ENCODE results near the gene DNAJC3. TPM values are rescaled to one million over a fixed set of nuclear protein-coding genes. Genes with fewer than 3 reads are reported as not detected.
"Not testable (repeated sequence)": the region's sequence is repeated elsewhere in the genome, so short reads cannot be mapped to it uniquely, and the experiment has no call there.

Gene DNAJC3
- total RNA-seq, 1 experiment from 2014 or later: 22.5 TPM

DNA sequence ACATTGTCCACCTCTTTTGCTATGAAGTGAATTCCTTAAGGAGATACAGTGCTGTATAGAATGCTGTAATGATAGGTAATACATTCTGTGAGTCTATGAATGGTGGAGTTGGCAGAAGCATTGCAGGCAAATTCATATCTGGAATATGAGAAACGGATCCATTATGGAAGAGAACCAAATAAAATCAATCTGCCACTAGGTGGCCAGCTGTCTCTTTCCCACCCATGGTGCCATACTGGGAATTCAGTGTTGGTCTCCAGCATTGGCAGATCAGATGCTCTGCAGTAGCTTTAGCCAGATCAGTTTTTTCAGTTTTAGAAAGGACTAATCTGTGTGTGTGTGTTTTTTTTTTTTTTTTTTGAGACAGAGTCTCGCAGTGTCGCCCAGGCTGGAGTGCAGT, 27.6 kb downstream of the DNAJC3 start:
- peaks cover 4% of the 10 kb centered on the region for H3K36me3 ChIP-seq
- DNase-seq: no peak
- H3K27me3 ChIP-seq: no peaks in the 10 kb centered on the region
- no peaks in the 10 kb centered on the region for H3K9me3 ChIP-seq
- no peak overlapping the region for H3K4me3 ChIP-seq

DNA sequence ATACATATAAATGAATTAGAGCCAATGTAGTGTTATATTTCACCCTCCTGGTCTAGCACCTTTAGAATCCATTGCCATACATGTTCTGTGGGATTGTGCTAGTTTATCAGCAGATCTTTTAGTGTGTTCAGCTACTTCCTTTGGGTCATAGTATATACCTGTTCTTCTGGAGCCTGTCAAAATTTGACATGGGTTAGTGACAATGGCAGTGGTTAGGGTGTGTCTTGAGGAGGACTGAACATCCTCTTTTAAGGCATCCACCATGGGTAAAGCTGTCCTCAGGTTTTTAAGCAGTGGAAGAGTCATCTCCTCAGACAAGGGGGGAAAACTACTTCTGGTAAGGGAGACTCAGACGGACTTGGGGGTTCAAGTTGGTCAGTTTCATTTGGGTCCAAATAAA, 29.4 kb downstream of the DNAJC3 start:
- no peaks in the 10 kb centered on the region for H3K9me3 ChIP-seq

DNA sequence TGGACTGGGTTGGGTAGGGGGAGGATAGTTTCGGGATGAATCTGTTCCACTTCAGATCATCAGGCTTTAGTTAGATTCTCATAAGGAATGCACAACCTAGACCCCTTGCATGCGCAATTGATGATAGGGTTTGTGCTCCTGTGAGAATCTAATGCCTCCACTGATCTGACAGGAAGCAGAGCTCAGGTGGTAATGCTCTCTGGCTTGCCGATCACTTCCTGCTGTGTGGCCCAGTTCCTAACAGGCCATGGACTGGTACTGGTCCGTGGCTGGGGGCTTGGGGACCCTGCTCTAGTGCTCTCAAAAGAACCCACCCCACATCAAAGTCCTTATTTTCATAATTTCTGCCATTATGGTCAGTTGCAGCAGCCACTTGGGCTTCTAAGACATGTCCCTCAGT, 30.1 kb downstream of the DNAJC3 start:
- no peak for DNase-seq

More for the DNA sequence above, 29.4 kb downstream of the DNAJC3 start:
- Histone ChIP-seq H3K36me3 (peaks cover 20% of the 10 kb centered on the region), H3K4me3 (no peak overlapping the region), H3K27me3 (no peaks in the 10 kb centered on the region)
- no peak for DNase-seq

DNA sequence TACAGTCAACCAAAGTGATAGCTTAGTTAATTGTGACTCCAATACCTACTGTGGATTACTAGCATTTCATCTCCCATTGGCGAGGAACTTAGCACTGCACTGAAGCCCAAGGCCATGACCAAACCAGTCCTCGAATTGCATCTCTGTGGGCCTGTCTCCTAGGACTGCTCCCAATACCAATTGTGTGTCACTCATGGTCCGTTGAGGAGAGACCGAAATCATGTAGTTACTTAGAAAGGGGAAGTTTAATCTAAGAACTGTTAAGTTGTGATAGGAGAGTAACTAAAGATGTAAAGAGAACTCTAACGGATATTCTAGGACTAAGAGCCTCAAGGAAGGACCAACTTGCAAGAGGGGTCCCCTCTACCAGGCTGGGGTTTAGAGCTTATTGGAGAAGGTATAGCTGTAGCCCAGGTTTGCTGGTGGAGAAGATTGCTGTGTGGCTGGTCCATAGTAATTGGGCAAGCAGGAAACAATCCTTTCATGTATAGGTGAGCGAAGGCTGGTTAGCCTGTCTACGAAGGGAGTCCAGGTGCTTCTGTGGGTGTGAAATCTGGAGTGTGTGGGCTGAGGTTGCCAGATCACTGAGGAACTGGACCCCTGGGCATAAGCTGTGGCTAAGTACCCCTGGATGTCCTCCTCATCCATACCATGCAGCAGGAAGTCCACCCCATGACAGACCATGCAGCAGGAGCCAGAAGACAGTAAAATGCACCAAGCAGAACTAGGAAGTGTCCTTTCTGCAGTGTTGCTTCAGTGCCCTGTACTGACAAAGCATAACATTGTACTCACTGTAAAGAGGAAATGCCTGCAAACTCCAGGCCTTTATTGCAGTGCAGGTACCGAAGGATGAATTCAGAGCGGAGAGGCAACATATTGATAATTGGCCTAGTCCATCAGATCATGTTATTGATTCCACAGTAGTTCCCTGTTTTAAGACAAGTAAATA, 30.8 kb downstream of the DNAJC3 start:
- no peak overlapping the region for H3K4me3 ChIP-seq
- DNase-seq: no peak
- no peaks in the 10 kb centered on the region for H3K9me3 ChIP-seq
- no peaks in the 10 kb centered on the region for H3K27me3 ChIP-seq
- H3K36me3 ChIP-seq: peaks cover 31% of the 10 kb centered on the region

More for the DNA sequence above, 30.1 kb downstream of the DNAJC3 start:
- Histone ChIP-seq H3K9me3 (no peaks in the 10 kb centered on the region), H3K27me3 (no peaks in the 10 kb centered on the region), H3K4me3 (no peak overlapping the region), H3K36me3 (peaks cover 27% of the 10 kb centered on the region)

DNA sequence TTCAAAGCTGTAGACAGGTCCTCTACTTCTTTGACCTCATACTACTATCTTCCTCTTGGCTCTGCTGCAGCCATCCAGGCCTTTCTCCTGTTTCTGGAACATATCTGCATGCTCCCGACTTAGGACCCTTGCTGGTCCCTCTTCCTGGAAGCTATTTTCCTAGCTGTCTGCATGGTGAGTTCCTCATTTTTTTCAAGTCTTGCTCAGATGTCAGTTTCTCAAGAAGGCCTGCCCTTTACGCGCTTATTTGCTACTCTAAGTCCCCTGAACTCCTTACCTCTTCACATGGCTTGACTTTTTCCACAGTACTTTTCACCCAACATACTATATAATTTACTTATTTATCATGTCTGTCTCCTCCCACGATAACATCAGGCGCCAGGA, 31.4 kb downstream of the DNAJC3 start:
- Histone ChIP-seq H3K36me3 (peaks cover 38% of the 10 kb centered on the region), H3K4me3 (no peak overlapping the region), H3K9me3 (no peaks in the 10 kb centered on the region), H3K27me3 (no peaks in the 10 kb centered on the region)
- DNase-seq: no peak

DNA sequence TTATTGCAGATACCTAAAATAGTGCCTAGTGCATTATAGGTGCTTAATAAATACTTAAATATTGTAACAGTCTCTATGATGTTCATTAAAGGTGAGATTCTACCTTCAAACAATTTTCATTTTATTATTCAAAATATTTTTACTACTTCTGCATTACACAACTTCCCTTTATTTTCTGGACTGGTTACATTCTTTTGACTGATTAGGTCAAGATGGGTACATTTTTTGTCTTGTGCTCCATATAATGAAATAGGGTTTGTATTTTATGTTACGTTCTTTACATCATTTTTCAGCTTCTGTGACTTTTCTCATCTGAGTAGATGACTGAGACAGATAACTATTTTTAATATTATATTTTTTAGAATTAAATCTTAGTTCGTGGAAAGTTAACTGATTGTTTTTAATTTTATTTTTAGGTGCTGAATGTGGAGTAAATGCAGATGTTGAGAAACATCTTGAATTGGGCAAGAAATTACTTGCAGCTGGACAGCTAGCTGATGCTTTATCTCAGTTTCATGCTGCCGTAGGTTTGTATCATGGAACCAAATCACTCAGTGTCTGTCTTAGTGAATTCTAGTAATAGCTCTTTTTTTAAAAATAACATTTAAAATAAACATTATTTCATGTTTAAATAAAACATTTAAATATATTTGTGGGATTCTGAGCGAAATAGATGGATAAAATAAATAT, 32.0 kb downstream of the DNAJC3 start:
- H3K4me3 ChIP-seq: no peak overlapping the region
- H3K9me3 ChIP-seq: no peaks in the 10 kb centered on the region
- H3K36me3 ChIP-seq: peaks cover 41% of the 10 kb centered on the region
- H3K27me3 ChIP-seq: no peaks in the 10 kb centered on the region
- no peak for DNase-seq

DNA sequence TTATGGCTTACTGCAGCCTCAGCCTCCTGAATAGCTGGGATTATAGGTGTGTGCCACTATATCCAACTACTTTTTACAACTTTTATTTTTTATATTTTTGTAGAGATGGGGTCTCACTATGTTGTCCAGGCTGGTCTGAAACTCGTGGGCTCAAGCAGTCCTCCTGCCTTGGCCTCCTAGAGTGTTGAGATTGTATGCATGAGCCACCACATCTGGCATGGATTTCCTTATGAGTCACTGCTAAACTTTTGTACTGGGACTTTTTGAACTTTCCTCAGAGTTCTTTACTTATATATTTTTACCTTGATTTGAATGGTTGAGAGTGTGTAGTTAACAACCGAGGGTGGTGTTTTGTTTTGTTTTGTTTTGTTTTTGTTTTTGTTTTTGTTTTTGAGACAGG, 33.4 kb downstream of the DNAJC3 start:
- H3K36me3 ChIP-seq: peaks cover 41% of the 10 kb centered on the region
- DNase-seq: peak; percentile 33
- H3K4me3 ChIP-seq: no peak overlapping the region
- H3K27me3 ChIP-seq: no peaks in the 10 kb centered on the region
- no peaks in the 10 kb centered on the region for H3K9me3 ChIP-seq

DNA sequence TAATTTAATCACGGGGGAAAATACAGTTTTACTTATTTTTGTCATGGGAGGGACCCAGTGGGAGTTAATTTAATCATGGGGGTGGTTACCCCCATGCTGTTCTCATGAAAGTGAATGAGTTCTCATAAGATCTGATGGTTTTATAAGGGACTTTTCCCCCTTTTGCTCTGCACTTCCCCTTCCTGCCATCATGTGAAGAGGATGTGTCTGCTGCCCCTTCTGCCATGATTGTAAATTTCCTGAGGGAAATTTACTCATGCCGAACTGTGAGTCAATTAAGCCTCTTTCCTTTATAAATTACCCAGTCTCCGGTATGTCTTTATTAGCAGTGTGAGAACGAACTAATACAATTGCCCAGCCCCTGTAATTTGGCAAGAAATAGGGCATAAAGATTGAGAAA, 35.9 kb downstream of the DNAJC3 start:
- H3K36me3 ChIP-seq: peaks cover 38% of the 10 kb centered on the region
- not testable (repeated sequence) for H3K9me3 ChIP-seq, DNase-seq, H3K4me3 ChIP-seq, H3K27me3 ChIP-seq

DNA sequence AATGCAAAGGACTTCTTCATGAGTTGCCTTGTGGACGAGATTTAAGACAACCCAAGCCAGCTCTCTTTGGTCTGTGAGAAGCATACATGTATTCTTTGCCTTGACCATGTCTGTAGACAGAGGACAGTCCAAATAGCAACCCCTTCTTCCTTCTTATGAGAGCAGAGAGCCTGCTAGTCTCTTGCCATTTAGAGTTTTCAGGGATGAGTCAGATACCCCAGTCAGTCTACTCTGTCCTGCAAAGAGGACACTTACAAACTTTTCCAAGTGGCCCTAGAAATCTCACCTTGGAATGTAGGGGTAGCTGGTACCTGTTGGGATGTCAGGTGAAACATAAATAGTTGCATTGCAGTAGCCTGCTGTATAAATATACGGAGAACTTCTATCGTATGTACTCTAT, 36.7 kb downstream of the DNAJC3 start:
- H3K36me3 ChIP-seq: peaks cover 38% of the 10 kb centered on the region
- H3K9me3 ChIP-seq: no peaks in the 10 kb centered on the region
- no peak overlapping the region for H3K4me3 ChIP-seq
- no peak for DNase-seq
- no peaks in the 10 kb centered on the region for H3K27me3 ChIP-seq

DNA sequence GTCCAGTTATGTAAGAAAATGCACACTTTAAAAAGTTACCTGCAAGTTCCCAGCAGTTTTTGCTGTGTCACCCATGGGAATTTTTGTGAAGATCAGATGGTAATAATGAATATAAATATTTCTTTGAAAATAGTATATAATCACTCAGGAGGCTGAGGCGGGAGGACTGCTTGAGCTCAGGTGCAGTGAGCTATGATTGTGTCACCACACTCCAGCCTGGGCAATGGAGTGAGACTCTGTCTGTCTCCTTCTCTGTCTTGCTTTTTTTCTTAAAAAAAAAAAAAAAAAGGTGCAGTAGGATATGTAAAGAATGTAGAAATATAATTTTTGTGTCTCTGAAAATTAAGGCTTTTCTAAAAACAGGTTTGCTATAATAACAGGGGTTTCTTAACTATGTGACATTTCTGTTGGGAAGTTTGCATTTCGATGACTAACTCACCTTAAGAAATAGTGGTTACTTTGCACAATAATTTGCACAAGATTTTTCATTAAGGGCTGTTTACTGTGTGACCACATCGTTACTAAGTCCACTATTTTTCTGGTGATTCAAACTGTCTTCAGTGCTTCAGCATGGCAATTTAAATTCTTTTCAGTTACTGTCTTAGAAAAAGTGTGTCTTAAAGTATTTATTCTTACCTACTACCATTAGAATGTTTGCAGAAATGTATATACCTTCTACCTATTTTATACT, 37.3 kb downstream of the DNAJC3 start:
- Histone ChIP-seq H3K27me3 (no peaks in the 10 kb centered on the region), H3K36me3 (peaks cover 38% of the 10 kb centered on the region), H3K9me3 (no peaks in the 10 kb centered on the region), H3K4me3 (no peak overlapping the region)
- no peak for DNase-seq

DNA sequence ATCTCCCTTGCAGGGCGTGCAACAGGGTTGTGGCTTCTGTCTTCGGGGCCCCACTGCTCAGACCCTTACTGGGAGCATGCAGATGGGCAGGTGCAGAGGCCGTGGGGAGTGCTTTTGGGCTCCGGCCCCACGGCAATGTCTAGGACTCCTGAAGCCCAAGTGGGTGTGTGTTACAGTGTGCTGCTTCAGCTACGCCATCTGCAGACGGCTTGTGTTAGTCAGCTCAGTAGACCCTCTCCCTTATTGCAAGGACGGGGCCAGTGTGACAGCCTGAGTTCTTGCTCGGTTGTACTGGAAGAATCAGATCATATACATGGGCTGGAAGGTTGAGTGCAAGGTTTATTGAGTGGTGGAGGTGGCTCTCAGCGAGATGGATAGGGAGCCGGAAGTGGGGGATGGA, 39.3 kb downstream of the DNAJC3 start:
- Histone ChIP-seq H3K27me3 (no peaks in the 10 kb centered on the region), H3K4me3 (no peak overlapping the region), H3K36me3 (peaks cover 23% of the 10 kb centered on the region), H3K9me3 (no peaks in the 10 kb centered on the region)
- DNase-seq: no peak

DNA sequence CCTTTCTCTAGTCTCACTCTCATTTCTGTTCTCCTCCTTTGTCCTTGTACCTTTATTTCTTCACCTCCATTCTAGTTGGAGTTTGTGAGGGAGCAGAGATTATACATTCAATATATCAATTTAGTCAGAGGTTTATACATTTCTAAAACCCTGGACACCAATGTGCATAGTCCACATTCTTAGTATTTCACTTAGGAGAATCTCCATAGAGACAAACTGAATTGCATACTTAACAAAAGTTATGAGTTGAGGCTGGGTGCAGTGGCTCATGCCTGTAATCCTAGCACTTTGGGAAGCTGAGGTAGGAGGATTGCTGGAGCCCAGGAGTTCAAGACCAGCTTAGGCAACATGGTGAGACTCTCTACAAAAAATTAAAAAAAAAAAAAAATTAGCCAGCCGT, 45.3 kb downstream of the DNAJC3 start:
- DNase-seq: no peak
- no peaks in the 10 kb centered on the region for H3K9me3 ChIP-seq
- no peaks in the 10 kb centered on the region for H3K27me3 ChIP-seq
- H3K4me3 ChIP-seq: no peak overlapping the region
- peaks cover 21% of the 10 kb centered on the region for H3K36me3 ChIP-seq

DNA sequence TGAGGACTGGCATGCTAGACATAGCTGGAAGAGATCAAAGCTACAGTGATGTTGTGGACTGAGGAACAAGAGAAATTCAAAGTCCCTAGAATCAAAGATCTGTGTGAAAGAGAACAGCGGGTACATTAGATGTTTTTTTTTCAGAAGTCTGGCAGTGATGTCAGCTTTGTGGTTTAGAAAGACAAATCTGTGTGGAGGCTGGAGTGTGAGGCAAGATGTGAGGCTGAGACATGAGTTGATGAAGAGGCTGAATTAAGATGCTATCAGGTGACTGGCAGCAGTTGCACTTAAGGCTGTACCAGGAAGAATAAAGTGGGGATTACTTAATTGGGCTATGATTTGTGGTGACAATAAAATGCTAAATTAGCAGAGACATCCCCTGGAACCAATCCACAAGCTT, 46.5 kb downstream of the DNAJC3 start:
- H3K36me3 ChIP-seq: peaks cover 21% of the 10 kb centered on the region
- no peaks in the 10 kb centered on the region for H3K9me3 ChIP-seq
- no peak overlapping the region for H3K4me3 ChIP-seq
- no peaks in the 10 kb centered on the region for H3K27me3 ChIP-seq
- DNase-seq: no peak

DNA sequence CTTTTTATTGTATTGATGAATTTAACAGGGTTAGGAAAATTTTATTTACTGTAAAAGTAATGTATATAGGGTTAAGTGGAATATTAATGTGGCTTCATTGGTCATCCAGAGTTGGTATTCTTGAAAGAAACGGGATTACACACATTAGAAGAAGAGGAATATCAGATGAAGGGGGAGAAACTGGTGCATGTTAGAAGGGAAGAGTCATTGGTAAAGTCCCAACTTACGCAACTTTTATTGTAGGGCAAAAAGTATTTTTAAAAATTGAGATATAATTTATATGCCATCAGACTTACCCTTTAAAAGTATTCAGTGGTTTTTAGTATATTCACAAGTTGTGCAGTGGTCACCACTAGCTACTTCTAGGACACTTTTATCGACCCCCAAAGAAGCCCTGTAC, 47.3 kb downstream of the DNAJC3 start:
- Histone ChIP-seq H3K4me3 (no peak overlapping the region), H3K27me3 (no peaks in the 10 kb centered on the region), H3K9me3 (no peaks in the 10 kb centered on the region), H3K36me3 (peaks cover 21% of the 10 kb centered on the region)
- no peak for DNase-seq

DNA sequence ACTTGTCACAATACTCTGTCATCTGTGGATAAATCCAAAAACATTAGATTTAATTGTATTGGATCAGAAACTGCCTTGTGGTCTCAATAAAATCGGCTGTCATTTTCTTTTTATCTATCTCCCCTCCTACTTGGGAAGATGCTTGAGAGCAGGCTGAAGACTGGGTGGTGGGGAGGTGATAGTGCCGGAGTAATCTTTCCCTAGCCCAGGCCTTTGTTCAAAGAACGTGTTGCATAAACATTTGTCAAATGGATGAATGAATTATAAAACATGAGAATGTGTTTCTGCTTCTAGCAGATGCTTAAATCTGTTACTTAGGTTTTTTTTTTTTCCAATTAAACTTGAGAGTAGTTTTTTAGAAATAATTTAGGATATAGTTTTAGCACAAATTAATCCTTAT, 49.9 kb downstream of the DNAJC3 start:
- H3K4me3 ChIP-seq: no peak overlapping the region
- H3K27me3 ChIP-seq: no peaks in the 10 kb centered on the region
- 0 out of 2 replicates have a peak, but pooled peaks cover 3% of the 10 kb centered on the region for H3K9me3 ChIP-seq
- no peak for DNase-seq
- peaks cover 26% of the 10 kb centered on the region for H3K36me3 ChIP-seq

DNA sequence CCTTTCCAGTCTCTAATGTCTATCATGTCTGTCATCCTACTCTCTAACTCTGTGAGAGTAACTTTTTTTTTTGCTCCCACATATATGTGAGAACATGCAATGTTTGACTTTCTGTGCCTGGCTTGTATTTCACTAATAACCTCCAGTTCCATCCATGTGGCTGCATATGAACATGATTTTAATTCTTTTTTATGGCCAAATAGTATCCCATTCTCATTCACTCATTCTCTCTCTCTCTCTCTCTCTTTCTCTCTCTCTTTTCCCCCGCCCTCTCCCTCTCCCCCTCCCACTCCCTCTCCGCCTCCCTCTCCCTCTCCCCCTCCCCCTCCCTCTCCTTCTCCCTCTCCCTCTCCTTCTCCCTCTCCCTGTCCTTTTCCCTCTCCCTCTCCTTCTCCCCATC, 52.0 kb downstream of the DNAJC3 start:
- H3K36me3 ChIP-seq: peaks cover 24% of the 10 kb centered on the region
- no peaks in the 10 kb centered on the region for H3K27me3 ChIP-seq
- no peak overlapping the region for H3K4me3 ChIP-seq
- H3K9me3 ChIP-seq: peaks cover 19% of the 10 kb centered on the region
- no peak for DNase-seq

DNA sequence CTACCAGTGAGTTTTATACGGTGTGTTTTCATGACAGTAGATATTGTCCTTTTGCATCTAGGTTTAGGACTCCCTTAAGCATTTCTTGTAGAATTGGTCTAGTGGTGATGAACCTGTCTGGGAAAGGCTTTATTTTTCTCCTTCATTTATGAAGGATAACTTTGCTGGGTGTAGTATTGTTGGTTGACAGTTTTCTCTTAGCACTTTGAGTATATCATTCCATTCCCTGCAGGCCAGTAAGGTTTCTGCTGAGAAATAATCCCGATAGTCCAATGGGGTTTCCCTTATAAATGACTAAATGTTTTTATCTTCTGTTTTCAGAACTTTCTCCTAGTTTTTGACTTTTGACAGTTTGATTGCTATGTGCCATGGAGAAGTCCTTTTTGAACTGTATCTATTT, 57.2 kb downstream of the DNAJC3 start:
- no peak for DNase-seq
- H3K36me3 ChIP-seq: peaks cover 10% of the 10 kb centered on the region
- no peaks in the 10 kb centered on the region for H3K27me3 ChIP-seq
- no peak overlapping the region for H3K4me3 ChIP-seq
- H3K9me3 ChIP-seq: peaks cover 25% of the 10 kb centered on the region

Measured in MG63 (cell line).